ENCODE measurements around the gene MACIR.

DNA sequence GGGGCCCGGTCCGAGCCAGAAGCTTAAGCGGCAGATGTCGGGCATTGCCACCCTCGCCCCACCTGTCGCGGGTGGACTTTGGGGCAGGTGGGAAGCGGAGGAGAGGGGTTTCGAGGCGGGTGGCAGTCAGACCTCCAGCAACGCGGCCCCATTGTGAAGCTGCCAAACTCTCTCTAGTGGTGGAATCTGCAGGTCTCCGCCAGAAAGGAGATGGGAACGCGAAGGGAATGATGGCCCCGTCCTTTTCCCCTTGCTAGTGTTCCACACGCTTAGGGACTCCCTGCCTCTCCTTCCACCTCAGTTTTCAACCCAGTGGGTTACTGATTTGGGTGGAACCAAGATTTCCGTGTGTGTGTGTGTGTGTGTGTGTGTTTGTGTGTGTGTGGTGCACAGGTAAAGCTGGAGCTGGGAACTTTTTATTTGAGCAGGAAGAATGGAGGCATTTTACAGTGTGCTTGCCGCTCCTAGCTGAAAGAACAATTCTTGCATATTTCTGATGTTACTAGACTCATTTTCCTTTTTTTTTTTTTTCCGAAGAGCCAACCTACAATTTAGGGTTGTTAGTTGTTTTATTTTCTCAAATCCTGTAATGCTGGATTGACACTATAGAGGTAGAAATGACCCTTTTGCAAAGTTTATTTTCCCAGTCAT lies 1.3 kb downstream of the MACIR start:
- TF ChIP-seq, protein P1, sequence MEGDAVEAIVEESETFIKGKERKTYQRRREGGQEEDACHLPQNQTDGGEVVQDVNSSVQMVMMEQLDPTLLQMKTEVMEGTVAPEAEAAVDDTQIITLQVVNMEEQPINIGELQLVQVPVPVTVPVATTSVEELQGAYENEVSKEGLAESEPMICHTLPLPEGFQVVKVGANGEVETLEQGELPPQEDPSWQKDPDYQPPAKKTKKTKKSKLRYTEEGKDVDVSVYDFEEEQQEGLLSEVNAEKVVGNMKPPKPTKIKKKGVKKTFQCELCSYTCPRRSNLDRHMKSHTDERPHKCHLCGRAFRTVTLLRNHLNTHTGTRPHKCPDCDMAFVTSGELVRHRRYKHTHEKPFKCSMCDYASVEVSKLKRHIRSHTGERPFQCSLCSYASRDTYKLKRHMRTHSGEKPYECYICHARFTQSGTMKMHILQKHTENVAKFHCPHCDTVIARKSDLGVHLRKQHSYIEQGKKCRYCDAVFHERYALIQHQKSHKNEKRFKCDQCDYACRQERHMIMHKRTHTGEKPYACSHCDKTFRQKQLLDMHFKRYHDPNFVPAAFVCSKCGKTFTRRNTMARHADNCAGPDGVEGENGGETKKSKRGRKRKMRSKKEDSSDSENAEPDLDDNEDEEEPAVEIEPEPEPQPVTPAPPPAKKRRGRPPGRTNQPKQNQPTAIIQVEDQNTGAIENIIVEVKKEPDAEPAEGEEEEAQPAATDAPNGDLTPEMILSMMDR (IDR thresholded peaks at IDR 0.05 in 2 of 3, conservative IDR thresholded peaks at IDR 0.05 in 1 of 3; ENCODE audit: control insufficient read depth in 2 of 3, extremely low read depth in 1 of 3, insufficient read depth in 1 of 3, low read depth in 3 of 3, low read length in 3 of 3), result no peak
- TF ChIP-seq POLR2AphosphoS5 (IDR thresholded peaks at IDR 0.05; ENCODE audit: low read length) (no peak), EZH2 (IDR thresholded peaks at IDR 0.05; ENCODE audit: borderline replicate concordance, control insufficient read depth, low read depth, low read length) (no peak), JUND (IDR thresholded peaks at IDR 0.05; ENCODE audit: low read depth, low read length) (no peak), STAT1 (conservative IDR thresholded peaks at IDR 0.05) (no peak), ZSCAN29 (IDR thresholded peaks at IDR 0.05) (no peak), SUZ12 (IDR thresholded peaks at IDR 0.05; ENCODE audit: unreplicated experiment) (no peak), SREBF2 (IDR thresholded peaks at IDR 0.05; ENCODE audit: low read length) (no peak), RFX5 (IDR thresholded peaks at IDR 0.05; ENCODE audit: low read depth, low read length) (no peak), FOXM1 (IDR thresholded peaks at IDR 0.05; ENCODE audit: low read depth, low read length) (no peak)
- TF ChIP-seq, protein P2, sequence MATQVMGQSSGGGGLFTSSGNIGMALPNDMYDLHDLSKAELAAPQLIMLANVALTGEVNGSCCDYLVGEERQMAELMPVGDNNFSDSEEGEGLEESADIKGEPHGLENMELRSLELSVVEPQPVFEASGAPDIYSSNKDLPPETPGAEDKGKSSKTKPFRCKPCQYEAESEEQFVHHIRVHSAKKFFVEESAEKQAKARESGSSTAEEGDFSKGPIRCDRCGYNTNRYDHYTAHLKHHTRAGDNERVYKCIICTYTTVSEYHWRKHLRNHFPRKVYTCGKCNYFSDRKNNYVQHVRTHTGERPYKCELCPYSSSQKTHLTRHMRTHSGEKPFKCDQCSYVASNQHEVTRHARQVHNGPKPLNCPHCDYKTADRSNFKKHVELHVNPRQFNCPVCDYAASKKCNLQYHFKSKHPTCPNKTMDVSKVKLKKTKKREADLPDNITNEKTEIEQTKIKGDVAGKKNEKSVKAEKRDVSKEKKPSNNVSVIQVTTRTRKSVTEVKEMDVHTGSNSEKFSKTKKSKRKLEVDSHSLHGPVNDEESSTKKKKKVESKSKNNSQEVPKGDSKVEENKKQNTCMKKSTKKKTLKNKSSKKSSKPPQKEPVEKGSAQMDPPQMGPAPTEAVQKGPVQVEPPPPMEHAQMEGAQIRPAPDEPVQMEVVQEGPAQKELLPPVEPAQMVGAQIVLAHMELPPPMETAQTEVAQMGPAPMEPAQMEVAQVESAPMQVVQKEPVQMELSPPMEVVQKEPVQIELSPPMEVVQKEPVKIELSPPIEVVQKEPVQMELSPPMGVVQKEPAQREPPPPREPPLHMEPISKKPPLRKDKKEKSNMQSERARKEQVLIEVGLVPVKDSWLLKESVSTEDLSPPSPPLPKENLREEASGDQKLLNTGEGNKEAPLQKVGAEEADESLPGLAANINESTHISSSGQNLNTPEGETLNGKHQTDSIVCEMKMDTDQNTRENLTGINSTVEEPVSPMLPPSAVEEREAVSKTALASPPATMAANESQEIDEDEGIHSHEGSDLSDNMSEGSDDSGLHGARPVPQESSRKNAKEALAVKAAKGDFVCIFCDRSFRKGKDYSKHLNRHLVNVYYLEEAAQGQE (IDR thresholded peaks at IDR 0.05; ENCODE audit: low read depth, low read length), result no peak
- TF ChIP-seq, protein P3, sequence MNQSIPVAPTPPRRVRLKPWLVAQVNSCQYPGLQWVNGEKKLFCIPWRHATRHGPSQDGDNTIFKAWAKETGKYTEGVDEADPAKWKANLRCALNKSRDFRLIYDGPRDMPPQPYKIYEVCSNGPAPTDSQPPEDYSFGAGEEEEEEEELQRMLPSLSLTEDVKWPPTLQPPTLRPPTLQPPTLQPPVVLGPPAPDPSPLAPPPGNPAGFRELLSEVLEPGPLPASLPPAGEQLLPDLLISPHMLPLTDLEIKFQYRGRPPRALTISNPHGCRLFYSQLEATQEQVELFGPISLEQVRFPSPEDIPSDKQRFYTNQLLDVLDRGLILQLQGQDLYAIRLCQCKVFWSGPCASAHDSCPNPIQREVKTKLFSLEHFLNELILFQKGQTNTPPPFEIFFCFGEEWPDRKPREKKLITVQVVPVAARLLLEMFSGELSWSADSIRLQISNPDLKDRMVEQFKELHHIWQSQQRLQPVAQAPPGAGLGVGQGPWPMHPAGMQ (IDR thresholded peaks at IDR 0.05; ENCODE audit: borderline replicate concordance), result no peak
- TF ChIP-seq, protein P4, sequence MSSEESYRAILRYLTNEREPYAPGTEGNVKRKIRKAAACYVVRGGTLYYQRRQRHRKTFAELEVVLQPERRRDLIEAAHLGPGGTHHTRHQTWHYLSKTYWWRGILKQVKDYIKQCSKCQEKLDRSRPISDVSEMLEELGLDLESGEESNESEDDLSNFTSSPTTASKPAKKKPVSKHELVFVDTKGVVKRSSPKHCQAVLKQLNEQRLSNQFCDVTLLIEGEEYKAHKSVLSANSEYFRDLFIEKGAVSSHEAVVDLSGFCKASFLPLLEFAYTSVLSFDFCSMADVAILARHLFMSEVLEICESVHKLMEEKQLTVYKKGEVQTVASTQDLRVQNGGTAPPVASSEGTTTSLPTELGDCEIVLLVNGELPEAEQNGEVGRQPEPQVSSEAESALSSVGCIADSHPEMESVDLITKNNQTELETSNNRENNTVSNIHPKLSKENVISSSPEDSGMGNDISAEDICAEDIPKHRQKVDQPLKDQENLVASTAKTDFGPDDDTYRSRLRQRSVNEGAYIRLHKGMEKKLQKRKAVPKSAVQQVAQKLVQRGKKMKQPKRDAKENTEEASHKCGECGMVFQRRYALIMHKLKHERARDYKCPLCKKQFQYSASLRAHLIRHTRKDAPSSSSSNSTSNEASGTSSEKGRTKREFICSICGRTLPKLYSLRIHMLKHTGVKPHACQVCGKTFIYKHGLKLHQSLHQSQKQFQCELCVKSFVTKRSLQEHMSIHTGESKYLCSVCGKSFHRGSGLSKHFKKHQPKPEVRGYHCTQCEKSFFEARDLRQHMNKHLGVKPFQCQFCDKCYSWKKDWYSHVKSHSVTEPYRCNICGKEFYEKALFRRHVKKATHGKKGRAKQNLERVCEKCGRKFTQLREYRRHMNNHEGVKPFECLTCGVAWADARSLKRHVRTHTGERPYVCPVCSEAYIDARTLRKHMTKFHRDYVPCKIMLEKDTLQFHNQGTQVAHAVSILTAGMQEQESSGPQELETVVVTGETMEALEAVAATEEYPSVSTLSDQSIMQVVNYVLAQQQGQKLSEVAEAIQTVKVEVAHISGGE (CRISPR knock-in tag; IDR thresholded peaks at IDR 0.05), result no peak
